ENCODE data around the gene SPINDOC.
"Not testable (repeated sequence)": the region's sequence is repeated elsewhere in the genome, so short reads cannot be mapped to it uniquely, and the experiment has no call there.

The SPINDOC gene, protein sequence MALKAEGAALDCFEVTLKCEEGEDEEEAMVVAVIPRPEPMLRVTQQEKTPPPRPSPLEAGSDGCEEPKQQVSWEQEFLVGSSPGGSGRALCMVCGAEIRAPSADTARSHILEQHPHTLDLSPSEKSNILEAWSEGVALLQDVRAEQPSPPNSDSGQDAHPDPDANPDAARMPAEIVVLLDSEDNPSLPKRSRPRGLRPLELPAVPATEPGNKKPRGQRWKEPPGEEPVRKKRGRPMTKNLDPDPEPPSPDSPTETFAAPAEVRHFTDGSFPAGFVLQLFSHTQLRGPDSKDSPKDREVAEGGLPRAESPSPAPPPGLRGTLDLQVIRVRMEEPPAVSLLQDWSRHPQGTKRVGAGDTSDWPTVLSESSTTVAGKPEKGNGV

DNA sequence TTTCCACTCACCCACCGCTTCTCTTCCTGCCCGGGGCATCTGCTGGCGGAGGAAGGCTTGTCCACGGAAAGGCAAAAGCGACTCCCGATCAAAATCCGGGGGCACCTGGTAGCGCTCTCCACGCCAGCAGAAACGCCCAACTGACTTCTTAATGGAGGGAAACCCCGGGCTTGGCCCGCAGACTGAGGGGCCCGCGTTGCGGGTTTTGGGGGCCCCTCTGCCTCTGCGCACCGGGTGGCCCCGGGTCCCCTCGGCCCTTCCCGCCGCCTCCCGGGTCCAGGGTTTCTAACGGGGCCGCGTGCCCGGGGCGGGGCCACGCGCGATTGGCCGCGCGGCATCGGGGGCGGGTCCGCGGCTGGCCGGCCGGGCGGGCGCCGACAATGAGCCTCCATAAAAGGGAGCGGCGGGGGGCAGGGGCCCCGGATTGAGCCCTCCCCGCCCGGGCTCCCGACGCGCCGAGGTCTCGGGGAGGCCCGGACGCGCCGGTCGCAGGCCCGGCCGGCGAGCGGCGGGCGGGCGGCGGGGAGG lies at the start of gene SPINDOC:
TSS of gene SPINDOC (plus strand) at position 422 of the 528 bp plus-strand sequence. CDS start 231 bp downstream, outside the sequence.
- peak; percentile 81 for DNase-seq

- no peak for DNase-seq
These were observed 49.5 kb upstream of the SPINDOC start for GRCh38 chr11:63763496-63764339.

DNA sequence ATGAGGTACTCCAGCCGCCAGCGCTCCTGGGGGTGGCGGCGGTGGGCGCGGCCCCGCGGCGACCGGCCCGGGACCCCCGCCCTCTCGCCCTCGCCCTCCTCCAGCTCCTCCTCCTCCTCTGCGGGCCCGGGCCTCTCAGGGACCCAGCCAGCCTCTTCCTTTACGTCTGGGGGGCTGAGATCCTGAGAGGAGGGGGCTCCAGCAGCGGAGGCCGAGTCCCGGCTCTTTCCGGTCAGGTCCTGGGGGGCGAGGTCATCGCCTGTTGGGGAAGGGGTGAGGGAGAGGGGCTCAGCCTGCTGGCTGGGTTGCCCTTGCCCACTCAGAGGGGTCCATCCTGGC lies 48.9 kb upstream of the SPINDOC start:
- no peak for DNase-seq

- DNase-seq = no peak
These were observed 48.3 kb upstream of the SPINDOC start for GRCh38 chr11:63764679-63765647.

DNA sequence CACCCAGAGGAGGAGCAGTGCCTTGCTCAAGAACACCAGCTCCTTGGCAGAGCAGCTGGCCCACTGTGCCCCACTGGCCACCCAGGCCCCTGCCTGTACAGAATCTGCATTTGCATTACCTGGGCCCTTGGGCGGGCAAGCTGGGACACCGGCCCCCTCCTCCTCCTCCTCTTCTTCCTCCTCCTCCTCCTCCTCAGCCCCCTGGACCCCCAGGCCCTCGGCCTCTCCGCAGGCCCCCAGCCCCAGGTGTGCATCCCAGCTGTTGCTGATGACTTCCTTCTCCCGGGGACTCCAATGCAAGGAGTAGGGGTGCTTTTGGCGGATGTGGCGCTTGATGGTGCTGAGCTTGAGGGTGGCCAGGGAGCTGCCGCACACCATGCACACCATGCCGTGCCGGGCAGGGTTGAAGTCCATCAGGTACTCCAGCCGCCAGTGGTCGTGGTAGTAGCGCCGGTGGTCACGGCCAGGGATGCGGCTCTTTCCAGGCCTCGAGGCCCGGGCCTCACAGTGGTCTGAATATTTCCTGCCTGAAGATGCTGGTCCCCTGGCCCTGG lies 47.5 kb upstream of the SPINDOC start:
- DNase-seq = no peak

DNA sequence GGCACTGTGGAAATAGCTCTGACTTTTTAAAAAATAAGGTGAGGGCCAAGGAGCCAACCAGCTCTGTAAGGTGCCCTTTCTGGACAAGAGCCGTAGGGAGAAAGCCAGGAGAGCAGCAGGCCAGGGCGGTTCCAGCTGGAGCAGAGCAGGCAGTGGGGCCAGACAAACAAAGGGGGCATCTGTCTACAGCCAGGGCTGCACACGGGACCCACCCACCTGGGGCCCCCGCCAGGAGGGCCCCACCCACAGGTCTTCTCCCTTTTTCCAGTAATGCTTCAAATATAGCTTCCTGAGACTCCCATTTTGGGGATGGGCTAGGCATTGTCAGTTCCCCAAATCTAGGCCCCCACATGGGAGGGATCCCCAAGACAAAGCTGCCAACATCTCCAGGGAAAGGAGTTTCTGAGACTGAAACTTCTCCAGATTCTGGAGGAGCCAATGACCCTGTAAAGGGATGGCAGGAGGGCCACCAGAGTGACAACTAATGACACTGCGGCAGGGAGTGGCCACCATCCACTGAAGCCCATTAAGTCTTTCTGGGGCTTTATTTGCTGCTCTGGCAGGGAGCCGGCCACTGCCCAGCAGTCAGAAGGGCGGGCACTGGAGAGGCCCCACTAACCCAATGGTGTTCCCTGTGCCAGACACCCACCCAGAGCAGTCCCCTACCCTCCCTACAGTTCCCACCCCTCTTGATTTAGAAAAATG lies 46.6 kb upstream of the SPINDOC start:
- no peak for DNase-seq

DNA sequence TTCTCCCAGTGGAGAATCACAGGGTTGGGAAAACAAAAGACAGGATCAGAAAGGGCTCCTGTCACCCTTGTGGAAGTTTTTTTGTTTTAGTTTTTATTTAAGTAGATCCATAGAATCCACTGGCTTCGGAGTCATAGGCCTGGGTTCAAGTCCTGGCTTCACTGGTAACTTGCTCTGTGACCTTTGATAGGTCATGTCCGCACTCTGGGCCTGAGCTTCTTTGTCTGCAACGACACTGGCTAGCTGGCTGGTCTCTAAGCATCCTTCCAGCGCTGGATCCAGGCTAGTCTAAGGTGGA lies 46.0 kb upstream of the SPINDOC start:
- no peak for DNase-seq

DNA sequence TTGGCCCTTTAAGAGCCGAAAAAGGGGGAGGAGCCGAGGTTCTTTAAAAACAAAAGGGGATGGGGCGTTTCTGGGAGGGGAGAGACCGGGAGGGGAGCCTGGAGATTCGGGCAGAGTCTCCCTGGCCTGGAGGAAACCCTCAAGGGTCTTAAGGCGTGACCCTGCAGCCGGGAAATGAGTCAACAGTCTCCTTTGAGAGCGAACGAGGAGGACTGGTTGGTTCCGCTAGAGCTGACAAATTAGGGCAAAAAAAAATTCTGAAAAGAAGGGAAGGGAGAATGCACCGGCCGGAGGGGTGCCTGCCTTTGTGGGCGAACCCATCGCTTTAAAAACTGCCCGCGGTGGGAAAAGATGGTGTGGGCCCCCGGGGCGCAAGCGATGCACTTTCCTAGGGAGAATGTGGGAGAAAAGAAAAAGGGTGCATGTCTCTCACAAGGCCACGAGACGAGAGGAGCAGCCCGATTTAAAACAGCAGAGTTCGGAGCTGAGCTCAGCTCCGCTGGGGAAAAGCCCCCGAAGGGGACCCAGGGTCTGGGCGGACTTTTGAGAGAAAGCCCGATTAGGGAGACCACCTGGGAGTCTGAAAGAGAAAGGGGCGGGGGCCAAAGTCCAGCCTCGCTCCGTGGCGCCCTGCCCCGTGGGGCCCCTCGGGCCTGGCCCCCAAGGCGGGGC lies 45.6 kb upstream of the SPINDOC start:
- DNase-seq = peak; percentile 55

GRCh38 chr11:63768237-63769041 lies 44.8 kb upstream of the SPINDOC start, which contains the start of gene ZFTA:
Gene ZFTA (minus strand): TSS chr11:63768775. CDS start chr11:63768622, 153 bp downstream.
- peak; percentile 68 for DNase-seq

GRCh38 chr11:63769042-63769713 lies 44.1 kb upstream of the SPINDOC start:
- peak; percentile 26 for DNase-seq

- no peak for DNase-seq
These were observed 43.4 kb upstream of the SPINDOC start for GRCh38 chr11:63769714-63770455.

GRCh38 chr11:63770763-63771162 lies 42.5 kb upstream of the SPINDOC start:
- DNase-seq = no peak

GRCh38 chr11:63771741-63772318 lies 41.4 kb upstream of the SPINDOC start:
- DNase-seq = not testable (repeated sequence)

GRCh38 chr11:63775191-63775590 lies 38.1 kb upstream of the SPINDOC start:
- no peak for DNase-seq

DNA sequence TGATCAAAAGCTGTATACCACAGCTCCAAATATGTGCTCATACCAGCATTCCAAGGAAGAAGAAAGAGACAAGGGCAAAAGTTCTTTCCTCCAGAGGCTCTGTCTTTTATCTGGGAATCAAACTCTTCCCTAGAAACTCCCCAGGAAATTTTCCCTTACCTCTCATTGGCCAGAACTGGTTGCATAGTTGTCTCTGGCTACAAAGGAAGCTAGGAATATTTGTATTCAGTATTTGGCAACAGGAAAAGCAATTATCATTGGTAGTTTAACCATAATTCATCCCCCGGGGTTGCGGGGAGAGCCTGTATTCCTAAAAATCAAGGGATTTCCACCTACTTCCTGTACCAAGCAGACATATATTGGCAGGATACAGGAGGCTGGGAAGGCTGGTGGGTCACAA lies 34.2 kb upstream of the SPINDOC start:
- DNase-seq = no peak

- DNase-seq = no peak
These were observed 30.5 kb upstream of the SPINDOC start for GRCh38 chr11:63782749-63783148.

DNA sequence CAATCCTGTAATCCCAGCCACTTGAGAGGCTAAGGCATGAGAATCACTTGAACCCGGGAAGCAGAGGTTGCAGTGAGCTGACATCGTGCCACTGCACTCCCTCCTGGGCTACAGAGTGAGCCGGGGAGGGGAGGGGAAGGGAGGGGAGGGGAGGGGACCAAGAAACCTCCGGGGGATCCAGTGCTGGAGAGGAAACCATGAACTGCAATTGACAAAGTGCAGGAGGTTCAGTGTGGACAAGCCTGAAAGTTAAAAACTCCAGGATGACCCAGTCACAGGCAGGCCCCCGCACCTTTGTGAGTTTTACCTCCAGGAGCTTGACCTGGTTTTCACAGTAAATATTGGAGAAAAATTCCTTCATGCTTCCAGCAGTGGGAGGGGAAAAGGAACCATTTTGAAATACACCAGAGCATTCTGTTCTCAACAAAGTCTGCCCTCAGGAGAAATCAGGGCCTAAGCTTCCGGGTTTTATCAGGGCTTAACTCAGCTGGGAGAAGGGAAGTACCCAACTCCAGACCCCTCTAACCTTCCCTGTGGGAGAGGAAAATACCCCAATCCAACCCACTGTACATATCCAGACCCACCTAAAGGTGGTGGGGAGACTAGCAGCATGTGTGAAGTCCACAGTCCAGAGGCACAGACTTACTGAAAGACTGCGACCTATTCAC lies 29.2 kb upstream of the SPINDOC start:
- DNase-seq = no peak

DNA sequence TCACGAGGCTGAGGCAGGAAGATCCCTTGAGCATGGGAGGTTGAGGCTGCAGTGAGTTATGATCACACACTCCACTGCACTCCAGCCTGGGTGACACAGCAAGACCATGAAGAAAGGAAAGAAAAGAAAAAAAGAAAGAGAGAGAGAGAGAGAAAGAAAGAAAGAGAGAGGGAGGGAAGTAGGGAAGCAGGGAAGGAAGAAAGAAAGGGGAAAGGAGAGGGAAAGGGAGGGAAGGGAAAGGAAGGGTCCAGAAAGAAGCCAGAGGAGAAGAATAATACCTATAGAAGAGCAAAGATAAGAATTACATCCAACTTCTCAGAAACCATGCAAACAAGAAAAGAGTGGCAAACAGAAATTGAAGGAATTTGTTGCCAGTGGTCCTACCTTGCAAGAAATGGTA lies 27.4 kb upstream of the SPINDOC start:
- no peak for DNase-seq

Data from CD4-positive, alpha-beta T cell treated with Interleukin-12 subunit alpha and Interleukin-12 subunit beta, for 1 hour (primary cell).